Heart left ventricle (tissue), 13 donors: ENCODE data around the gene LAPTM4A.

Experiments used
- CTCF ChIP-seq, 12 donors: fragments of 200-600 bp; sonication (generic) in 4 of 12; IDR thresholded peaks; one replicate each; pipeline versions ENCODE4 v1.5.0 to v1.8.0; 2018 to 2022; ENCODE audit warnings: antibody characterized with exemption in 12 of 12, mild to moderate bottlenecking in 5 of 12
- POLR2A ChIP-seq, 2 donors: fragments of 450-650 bp; IDR thresholded peaks; one replicate each; pipeline ENCODE4 v1.6.1; 2017; ENCODE audit warnings: antibody characterized with exemption in 2 of 2, mild to moderate bottlenecking in 2 of 2, moderate library complexity in 2 of 2
- donor health status: ischemic (EF 13 %, LVEDD 7.1; RV severe dilation, severe dysfunction).
- donor health status: DM: no; HTN: yes; CAD: no.
- donor health status: DM: no; HTN: no; CAD: no.
- donor health status: ischemic (EF 25% LVEDD 6.9; RV normal size, moderate dysfunction).
- donor health status: ischemic (EF 25% LVEDD 5.7; RV mildly dilated, moderate dysfunction).
- donor health status: ischemic (EF 35%, LVEDD 5.7; RV mildly dilated, moderate dysfunction).
- donor health status: nonischemic (EF 11% LVEDD 7.7; RV severe dilation, severe dysfunction).
- donor health status: DM: yes; HTN: yes; CAD: no.
- donor health status: PGD.
- donor health status: ischemic (EF 29% LVEDD 5.4; RV normal size, mild dysfunction).
- donor health status: nonischemic (EF 23%, LVEDD 6.1; RV moderate dilation, normal function).

GRCh38 chr2:20012282-20013125 is 38.9 kb downstream of the LAPTM4A start, which contains the start of gene MATN3:
- no peak for TF ChIP-seq CTCF (IDR thresholded peaks at IDR 0.05)
- no peak for TF ChIP-seq POLR2A (IDR thresholded peaks at IDR 0.05)
